Heart right ventricle (tissue), 16 donors: Measurements from ENCODE around the gene EPHX1. TPM values are rescaled to one million over a fixed set of nuclear protein-coding genes. Genes with fewer than 3 reads are reported as not detected.
A peak's percentile ranks its signal among the peaks of the same experiment; 100 is the strongest.

Experiments used
- ATAC-seq, 8 donors: fragments of 200-7000 bp; cut with Tn5 transposase; one replicate each; pipeline ENCODE4 v1.9.1; 2020; ENCODE audit warnings: mild to moderate bottlenecking in 8 of 8, moderate library complexity in 8 of 8, moderate number of reproducible peaks in 1 of 8
- DNase-seq, 2 donors: peaks; one replicate each; pipeline ENCODE4 v3.0.0-alpha.2; 2020
- H3K27ac ChIP-seq, 10 donors: fragments of 200-600 bp; sonication (generic) in 2 of 10; one replicate each; pipeline versions ENCODE4 v1.5.0 to v1.8.0; 2020 to 2022; ENCODE audit warnings: mild to moderate bottlenecking in 3 of 10
- H3K27me3 ChIP-seq, 7 donors: fragments of 200-600 bp; one replicate each; pipeline ENCODE4 v1.8.0; 2021 to 2022; ENCODE audit warnings: mild to moderate bottlenecking in 2 of 7
- H3K36me3 ChIP-seq, 9 donors: fragments of 200-600 bp; sonication (generic) in 1 of 9; one replicate each; pipeline versions ENCODE4 v1.5.0 to v1.8.0; 2020 to 2022; ENCODE audit warnings: mild to moderate bottlenecking in 2 of 9
- H3K4me1 ChIP-seq, 9 donors: fragments of 200-600 bp; sonication (generic) in 1 of 9; one replicate each; pipeline versions ENCODE4 v1.5.0 to v1.8.0; 2020 to 2022; ENCODE audit warnings: mild to moderate bottlenecking in 4 of 9
- H3K4me3 ChIP-seq, 10 donors: fragments of 200-600 bp; sonication (generic) in 2 of 10; one replicate each; pipeline versions ENCODE4 v1.5.0 to v1.8.0; 2020 to 2022; ENCODE audit warnings: mild to moderate bottlenecking in 7 of 10, moderate library complexity in 2 of 10
- H3K9me3 ChIP-seq, 11 donors: fragments of 200-600 bp in 10 of 11; sonication (generic) in 2 of 11; one replicate each; pipeline versions ENCODE4 v1.5.0 to v1.8.0; 2013 to 2022; ENCODE audit warnings: mild to moderate bottlenecking in 2 of 11, control low read depth in 1 of 11, moderate library complexity in 1 of 11
- WGBS, 2 donors: extraction: QIAGEN DNeasy Blood & Tissue Kit; methylation state at CpG; one replicate each; pipeline ENCODE4 v1.1.7; 2013; ENCODE audit warnings: inconsistent platforms in 1 of 2; 5-methylcytosine and 5-hydroxymethylcytosine counted together
- intact Hi-C, 10 donors: fragments of 100-400 bp; cut with DNase I; formaldehyde crosslinking; loops; one replicate each; pipeline versions ENCODE4 v1.11.1 to v1.14.2; 2022
- polyA plus RNA-seq, 2 donors: library from polyadenylated mRNA; stranded (reverse); fragments of 200-250 nt; gene quantifications; one replicate each; pipeline ENCODE4 v1.2.3, GENCODE V29; 2013
- total RNA-seq, 10 donors: library from RNA; stranded (reverse); fragmentation: NEBNext Ultra II Directional in 3 of 10; extraction: Animal tissue kit (Norgen Biotek cat#: 25700) in 3 of 10; gene quantifications; one replicate each; pipeline versions ENCODE4 v1.2.1 to v1.2.4, GENCODE V29; 2021 to 2023
- TF ChIP-seq, protein P1 (sequence below), 9 donors: fragments of 200-600 bp; sonication (generic) in 2 of 9; IDR thresholded peaks; one replicate each; pipeline versions ENCODE4 v1.5.0 to v1.8.0; 2021 to 2022; ENCODE audit warnings: antibody characterized with exemption in 9 of 9, mild to moderate bottlenecking in 5 of 9, moderate library complexity in 1 of 9
- donor health status: Arrhythmogenic right ventricular cardiomyopathy.
- donor health status: ischemic (EF 13 %, LVEDD 7.1; RV severe dilation, severe dysfunction).
- donor health status: healthy with polysubstance abuse.
- donor health status: DM: no; HTN: yes; CAD: no.
- donor health status: DM: no; HTN: no; CAD: no.
- donor health status: ischemic (EF 25% LVEDD 6.9; RV normal size, moderate dysfunction).
- donor health status: ischemic (EF 25% LVEDD 5.7; RV mildly dilated, moderate dysfunction).
- donor health status: healthy.
- donor health status: DM: yes; HTN: yes; CAD: no.
- donor health status: Ischemic cardiomyopathy.
- donor health status: ischemic (EF 35%, LVEDD 5.7; RV mildly dilated, moderate dysfunction).
- donor health status: nonischemic (EF 11% LVEDD 7.7; RV severe dilation, severe dysfunction).
- donor health status: DM: yes; HTN: yes; CAD: no.
- donor health status: PGD.
- donor health status: ischemic (EF 29% LVEDD 5.4; RV normal size, mild dysfunction).
- donor health status: nonischemic (EF 23%, LVEDD 6.1; RV moderate dilation, normal function).

EPHX1 gene
- total and polyA plus RNA-seq, 12 donors = 31.5 to 80.8 (median 43.2) TPM

DNA sequence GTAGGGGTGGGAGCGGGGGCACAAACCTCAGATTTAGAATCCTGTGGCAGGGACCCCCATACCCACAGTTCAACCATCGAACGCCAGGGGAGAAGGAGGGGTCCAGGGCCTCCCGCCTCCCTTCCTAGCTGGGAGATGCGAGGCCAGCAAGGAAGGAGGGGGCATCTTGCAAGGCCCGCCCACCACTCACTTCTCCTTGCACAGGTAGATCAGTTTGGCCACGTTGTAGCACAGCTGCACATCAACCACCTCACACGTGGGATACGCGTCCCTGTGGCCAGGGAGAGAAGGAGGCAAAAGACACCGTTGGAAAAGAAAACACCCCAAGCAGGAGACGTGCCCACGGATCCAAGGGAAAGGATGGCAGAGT is 52.6 kb downstream of the EPHX1 start:
- TF ChIP-seq, protein P1, sequence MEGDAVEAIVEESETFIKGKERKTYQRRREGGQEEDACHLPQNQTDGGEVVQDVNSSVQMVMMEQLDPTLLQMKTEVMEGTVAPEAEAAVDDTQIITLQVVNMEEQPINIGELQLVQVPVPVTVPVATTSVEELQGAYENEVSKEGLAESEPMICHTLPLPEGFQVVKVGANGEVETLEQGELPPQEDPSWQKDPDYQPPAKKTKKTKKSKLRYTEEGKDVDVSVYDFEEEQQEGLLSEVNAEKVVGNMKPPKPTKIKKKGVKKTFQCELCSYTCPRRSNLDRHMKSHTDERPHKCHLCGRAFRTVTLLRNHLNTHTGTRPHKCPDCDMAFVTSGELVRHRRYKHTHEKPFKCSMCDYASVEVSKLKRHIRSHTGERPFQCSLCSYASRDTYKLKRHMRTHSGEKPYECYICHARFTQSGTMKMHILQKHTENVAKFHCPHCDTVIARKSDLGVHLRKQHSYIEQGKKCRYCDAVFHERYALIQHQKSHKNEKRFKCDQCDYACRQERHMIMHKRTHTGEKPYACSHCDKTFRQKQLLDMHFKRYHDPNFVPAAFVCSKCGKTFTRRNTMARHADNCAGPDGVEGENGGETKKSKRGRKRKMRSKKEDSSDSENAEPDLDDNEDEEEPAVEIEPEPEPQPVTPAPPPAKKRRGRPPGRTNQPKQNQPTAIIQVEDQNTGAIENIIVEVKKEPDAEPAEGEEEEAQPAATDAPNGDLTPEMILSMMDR (IDR thresholded peaks at IDR 0.05) = no peak
- DNase-seq (no peak), ATAC-seq (no peak)
- no peaks in the 10 kb centered on the region for H3K27me3 ChIP-seq
- 93 to 94% methylated on average over 13 of the region's 13 CpGs for WGBS, 2 donors
- H3K4me1 ChIP-seq = peaks cover 0 to 29% (median 0%) of the 10 kb centered on the region in 9 donors
- H3K27ac ChIP-seq = no peak overlapping the region
- intact Hi-C loops = no loop called here
- peaks cover 0 to 99% (median 65%) of the 10 kb centered on the region in 9 donors for H3K36me3 ChIP-seq
- no peaks in the 10 kb centered on the region for H3K9me3 ChIP-seq
- H3K4me3 ChIP-seq = no peak overlapping the region

- ATAC-seq (no peak), DNase-seq (no peak)
- WGBS, 2 donors = 96 to 99% methylated on average over 5 of the region's 5 CpGs
- H3K36me3 ChIP-seq = peaks cover 0 to 99% (median 65%) of the 10 kb centered on the region in 9 donors
- H3K4me1 ChIP-seq = peaks cover 0 to 29% (median 0%) of the 10 kb centered on the region in 9 donors
- no peak overlapping the region for H3K4me3 ChIP-seq
- TF ChIP-seq, protein P1 (IDR thresholded peaks at IDR 0.05) = no peak
- no peaks in the 10 kb centered on the region for H3K27me3 ChIP-seq
- H3K9me3 ChIP-seq = no peaks in the 10 kb centered on the region
- intact Hi-C loops = no loop called here
- no peak overlapping the region for H3K27ac ChIP-seq
Observed at GRCh38 chr1:225863167-225863566, 53.2 kb downstream of the EPHX1 start.

DNA sequence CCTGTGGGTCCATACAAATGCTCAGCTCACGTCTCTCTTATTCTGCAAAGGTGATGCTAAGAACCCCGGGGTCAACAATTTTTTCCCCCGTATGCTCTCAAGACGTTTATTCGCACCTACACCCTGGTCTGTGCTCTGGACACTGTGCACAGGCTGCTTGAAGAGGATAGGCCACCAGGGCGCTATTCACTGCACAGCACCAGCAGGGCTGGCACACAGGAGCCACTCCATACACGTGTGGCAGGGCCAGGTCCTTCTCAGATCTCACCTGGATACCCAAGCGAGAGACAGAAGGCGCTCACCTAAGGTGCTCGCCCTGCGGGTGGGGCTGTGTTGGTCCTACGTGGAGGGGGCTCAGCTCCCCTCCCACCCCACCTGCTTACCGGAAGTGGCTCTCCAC is 55.6 kb downstream of the EPHX1 start:
- no peak for ATAC-seq
- Histone ChIP-seq H3K9me3 (no peaks in the 10 kb centered on the region), H3K36me3 (peaks cover 0 to 100% (median 62%) of the 10 kb centered on the region in 9 donors), H3K4me1 (peaks cover 0 to 29% (median 0%) of the 10 kb centered on the region in 9 donors), H3K27ac (peak overlapping the region in 1 of 10 donors; percentile 24), H3K4me3 (no peak overlapping the region), H3K27me3 (no peaks in the 10 kb centered on the region)
- TF ChIP-seq, protein P1 (IDR thresholded peaks at IDR 0.05) = no peak
- DNase-seq = no peak
- WGBS, 2 donors = 90 to 91% methylated on average over 13 of the region's 13 CpGs
- intact Hi-C loops = no loop called here

GRCh38 chr1:225866061-225866837 is 56.3 kb downstream of the EPHX1 start:
- intact Hi-C loops = no loop called here
- peak overlapping the region in 1 of 10 donors; percentile 24 for H3K27ac ChIP-seq
- peaks cover 0 to 100% (median 62%) of the 10 kb centered on the region in 9 donors for H3K36me3 ChIP-seq
- DNase-seq (no peak), ATAC-seq (peak in 4 of 8 donors; percentile 29 to 55 (median 39))
- WGBS, 2 donors = 83 to 86% methylated on average over 8 of the region's 8 CpGs
- peaks cover 0 to 29% (median 0%) of the 10 kb centered on the region in 9 donors for H3K4me1 ChIP-seq
- H3K4me3 ChIP-seq = no peak overlapping the region
- TF ChIP-seq, protein P1 (IDR thresholded peaks at IDR 0.05) = no peak
- no peaks in the 10 kb centered on the region for H3K9me3 ChIP-seq
- no peaks in the 10 kb centered on the region for H3K27me3 ChIP-seq
